Measurements from ENCODE around the gene ARHGEF7.

The ARHGEF7 gene

GRCh38 chr13:111131611-111132010, 16.5 kb downstream of the ARHGEF7 start:
- no peak for DNase-seq (ENCODE audit: extremely low read depth in 1 of 2, low read depth in 1 of 2)

DNA sequence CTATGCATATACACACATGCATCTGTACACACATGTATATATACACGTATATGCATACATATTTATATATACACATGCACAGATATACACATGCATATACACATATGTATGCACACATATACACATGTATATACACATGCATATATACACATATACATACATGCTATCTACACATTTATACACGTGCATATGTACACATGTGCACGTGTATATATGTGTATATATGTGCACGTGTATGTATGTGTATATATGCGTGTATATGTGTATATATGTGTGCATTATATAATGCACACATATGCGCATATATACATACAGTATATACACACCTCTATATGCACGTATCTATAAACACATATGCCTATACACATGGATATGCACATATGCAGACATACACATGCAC, 17.8 kb downstream of the ARHGEF7 start:
- no peak for DNase-seq (ENCODE audit: extremely low read depth in 1 of 2, low read depth in 1 of 2)

DNA sequence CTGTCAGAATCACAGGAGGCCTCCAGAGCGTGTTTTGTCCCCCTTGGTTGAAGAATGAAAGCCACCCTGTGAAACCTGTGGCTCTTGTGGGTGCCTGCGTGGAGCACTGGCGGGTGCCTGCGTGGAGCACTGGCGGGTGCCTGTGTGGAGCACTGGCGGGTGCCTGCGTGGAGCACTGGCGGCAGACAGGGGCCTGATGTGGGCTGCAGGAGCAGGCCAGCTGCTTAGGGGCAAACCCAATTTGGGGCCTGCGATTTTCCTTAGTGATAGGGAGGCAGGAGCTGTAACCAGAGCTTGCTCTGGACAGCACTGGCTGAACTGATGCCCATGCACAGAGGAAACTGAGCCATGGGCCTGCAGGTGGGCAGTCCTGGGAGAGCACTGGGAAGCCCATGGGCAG, 24.3 kb downstream of the ARHGEF7 start:
- no peak for DNase-seq (ENCODE audit: extremely low read depth in 1 of 2, low read depth in 1 of 2)

DNA sequence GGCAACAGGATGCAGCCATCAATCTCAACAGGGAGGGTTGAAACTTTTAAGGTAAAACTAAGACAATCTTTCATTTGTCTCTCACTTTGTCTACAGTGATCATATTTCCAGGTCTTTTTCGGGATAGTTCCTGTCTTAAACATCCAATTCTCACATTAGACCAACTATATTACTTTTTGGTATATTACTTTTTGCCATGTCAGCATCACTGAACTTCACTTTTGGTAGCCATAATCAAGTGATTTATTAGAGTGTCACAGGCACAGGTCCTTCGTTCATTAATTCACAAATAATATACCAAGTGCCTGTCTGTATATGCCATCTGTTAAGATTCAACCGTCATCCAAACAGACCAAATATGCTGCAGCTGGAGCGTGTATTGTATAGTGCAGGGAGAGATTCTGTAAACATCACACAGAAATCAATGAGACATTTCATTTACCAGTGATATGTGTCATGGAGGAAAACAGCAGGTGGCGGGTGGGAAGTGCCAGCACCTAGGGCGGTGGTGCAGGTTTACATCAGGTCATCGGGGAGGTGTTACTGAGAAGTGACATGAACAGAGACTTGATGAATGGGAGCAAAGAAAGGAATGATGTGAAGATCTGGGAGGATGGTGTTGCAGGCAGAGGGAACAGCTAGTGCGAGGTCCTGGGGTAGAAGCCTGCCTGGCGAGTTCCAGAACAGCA, 24.9 kb downstream of the ARHGEF7 start:
- no peak for DNase-seq (ENCODE audit: extremely low read depth in 1 of 2, low read depth in 1 of 2)

- DNase-seq (ENCODE audit: extremely low read depth in 1 of 2, low read depth in 1 of 2) = no peak
Observed at GRCh38 chr13:111140562-111141105, 25.5 kb downstream of the ARHGEF7 start.

DNA sequence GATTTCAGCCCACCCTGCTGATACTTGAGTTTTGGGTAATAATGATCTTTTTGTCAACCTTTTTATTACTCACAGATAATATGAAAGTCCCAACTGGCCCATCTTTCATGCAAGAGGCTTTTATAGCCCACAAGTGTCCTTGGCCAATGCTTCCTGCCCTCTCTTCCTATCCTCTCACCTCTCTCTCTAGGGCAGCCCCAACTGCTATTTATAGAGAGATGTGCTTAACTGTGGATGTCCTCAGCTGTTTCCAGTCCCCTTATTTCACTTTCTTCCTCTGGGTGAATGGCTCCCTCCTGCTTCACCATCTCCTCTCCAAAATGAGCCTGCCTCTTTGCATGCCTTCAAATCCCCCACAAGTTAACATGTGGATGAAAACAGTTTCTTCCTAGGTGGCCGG, 27.4 kb downstream of the ARHGEF7 start:
- DNase-seq (ENCODE audit: extremely low read depth in 1 of 2, low read depth in 1 of 2) = no peak

DNA sequence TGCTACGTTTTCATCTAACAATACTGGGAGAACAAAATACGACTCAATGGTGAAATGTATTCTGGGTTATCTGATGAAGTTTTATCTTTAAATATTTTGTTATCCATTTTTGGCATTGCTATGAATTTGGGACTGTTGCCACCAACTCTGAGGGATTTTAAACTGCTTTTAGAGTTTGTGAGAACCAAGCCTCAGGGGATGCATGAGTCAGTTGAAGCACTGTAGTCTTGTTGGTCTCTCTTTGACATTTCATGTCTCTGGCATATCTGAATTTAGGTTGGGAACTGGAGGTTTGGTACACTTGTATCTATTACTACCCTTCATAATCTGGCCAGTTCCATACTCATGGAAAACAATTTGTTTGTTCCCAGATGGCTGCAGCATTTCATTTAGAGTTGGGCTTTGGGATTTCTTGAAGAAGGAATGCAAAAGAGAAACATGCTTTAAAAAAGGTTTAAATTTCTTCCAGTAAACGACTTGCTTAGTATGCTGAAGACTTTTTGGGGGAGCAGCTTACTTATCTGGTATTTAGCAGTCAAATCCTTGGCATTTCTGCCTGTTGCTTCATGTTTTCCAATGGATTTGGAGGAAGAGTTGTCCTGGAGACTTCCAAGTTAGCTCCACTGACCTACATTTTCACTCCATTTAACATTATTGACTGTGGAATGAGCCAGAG, 28.9 kb downstream of the ARHGEF7 start:
- no peak for DNase-seq (ENCODE audit: extremely low read depth in 1 of 2, low read depth in 1 of 2)

DNA sequence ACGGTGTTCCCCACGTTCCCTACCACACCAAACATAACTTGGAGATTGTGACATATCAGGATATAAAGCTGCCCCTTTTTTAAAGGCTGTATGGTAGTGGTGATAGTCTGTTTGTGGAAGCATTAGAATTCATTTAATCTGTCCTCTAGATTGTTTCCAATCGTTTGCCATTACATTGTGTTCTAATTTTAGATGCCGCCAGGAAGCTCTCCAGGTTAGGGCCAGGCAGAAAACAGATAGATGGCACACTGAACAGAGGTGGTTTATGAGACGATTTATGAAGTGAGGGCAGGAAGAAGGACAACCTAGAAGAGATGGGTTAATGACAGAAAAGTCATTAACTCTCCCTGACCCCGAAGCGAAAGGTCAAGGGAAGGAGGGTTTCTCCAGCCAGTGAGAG, 30.0 kb downstream of the ARHGEF7 start:
- DNase-seq (ENCODE audit: extremely low read depth in 1 of 2, low read depth in 1 of 2) = no peak

DNA sequence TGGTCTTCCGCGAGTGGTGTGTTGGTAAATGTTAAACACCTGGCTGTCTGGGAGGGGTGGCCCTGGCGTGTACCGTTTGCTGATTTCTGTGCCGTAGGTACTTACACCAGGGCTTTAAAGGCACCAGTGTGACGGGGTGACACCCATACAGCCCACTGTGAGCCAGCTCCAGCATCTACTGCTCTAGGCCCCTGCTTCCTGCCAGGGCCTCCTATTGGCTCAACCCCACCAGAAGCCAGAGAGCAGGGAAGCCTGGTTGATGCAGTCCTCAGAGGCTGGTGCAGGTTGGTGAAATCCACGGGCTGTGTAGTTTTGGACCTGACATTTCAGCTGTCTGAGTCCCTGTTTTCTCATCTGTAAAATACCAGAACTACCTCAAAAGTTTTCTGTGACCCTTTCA, 30.4 kb downstream of the ARHGEF7 start:
- no peak for DNase-seq (ENCODE audit: extremely low read depth in 1 of 2, low read depth in 1 of 2)

DNA sequence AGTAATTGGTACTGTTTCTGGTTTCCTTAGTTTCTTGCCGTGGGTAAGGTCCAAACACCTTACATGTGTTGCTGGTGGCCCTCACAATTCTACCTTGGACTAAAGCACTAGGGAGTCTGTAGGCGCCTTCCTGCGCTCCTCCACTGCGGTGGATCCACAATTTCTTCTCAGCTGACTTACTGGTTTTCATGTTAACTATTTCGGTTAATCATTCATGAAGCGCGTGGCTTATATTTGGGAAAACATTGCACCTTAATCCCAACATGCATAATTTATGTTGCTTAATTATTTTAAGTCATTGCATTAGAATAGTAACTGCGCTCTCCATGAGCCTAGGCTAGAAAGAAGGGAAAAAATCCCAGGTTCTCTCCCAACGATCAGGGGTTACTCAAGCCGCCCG, 37.7 kb downstream of the ARHGEF7 start:
- no peak for DNase-seq (ENCODE audit: extremely low read depth in 1 of 2, low read depth in 1 of 2)

DNA sequence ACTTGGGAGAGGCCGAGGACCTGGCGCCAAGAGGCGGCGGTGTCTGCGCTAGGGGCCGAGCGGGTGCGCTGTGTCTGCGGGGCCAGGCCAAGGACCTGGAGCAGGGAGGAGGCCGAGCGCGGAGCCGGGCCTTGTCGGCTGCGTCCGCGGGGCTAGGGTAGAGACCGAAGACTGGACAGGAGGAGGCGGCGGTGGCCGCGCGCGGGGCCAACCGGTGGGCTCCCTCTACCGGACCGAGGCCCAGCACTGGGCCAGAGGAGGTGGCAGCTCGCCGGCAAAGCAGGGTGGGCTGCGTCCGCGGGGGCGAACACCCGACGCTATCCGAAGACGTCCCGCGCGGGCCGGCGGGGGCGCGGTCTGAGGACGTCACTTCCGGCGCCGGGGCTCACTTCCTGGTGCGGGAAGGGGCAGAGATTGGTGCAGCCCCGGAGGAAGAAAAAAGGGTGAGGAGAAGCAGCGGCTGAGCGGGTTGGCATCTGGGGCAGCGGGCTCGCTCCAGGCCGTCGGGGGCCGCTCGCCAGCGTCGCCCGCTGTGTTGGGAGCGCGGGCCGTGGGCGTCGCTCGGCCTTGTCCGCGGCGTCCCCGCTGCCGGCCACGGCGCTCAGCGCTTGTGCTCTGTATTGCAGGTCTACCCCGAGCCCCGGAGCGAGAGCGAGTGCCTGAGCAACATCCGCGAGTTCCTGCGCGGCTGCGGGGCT, 38.3 kb downstream of the ARHGEF7 start:
- DNase-seq (ENCODE audit: extremely low read depth in 1 of 2, low read depth in 1 of 2) = peak; percentile 87 to 89

GRCh38 chr13:111153977-111154332, 38.8 kb downstream of the ARHGEF7 start:
- DNase-seq (ENCODE audit: extremely low read depth in 1 of 2, low read depth in 1 of 2) = peak in 1 of 2 donors; percentile 27

DNA sequence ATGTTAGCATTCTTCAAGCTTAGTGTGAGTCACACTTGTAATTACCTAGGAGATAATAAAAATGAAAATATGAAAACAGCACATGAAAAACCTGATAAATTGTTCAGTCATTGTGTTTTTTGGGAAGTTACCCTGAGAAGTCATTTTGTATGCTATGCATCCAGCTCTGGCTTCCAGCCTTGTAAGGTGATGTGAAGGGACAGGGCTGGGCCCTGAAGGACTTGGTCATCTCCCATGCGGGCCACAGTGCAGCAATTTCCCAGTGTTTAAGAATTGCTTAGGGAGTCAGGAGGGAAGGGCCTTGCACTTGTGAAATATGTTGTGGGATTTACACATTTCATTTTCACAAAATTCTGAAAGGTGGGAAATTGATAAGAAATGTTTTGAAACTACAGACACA, 41.3 kb downstream of the ARHGEF7 start:
- no peak for DNase-seq (ENCODE audit: extremely low read depth in 1 of 2, low read depth in 1 of 2)

DNA sequence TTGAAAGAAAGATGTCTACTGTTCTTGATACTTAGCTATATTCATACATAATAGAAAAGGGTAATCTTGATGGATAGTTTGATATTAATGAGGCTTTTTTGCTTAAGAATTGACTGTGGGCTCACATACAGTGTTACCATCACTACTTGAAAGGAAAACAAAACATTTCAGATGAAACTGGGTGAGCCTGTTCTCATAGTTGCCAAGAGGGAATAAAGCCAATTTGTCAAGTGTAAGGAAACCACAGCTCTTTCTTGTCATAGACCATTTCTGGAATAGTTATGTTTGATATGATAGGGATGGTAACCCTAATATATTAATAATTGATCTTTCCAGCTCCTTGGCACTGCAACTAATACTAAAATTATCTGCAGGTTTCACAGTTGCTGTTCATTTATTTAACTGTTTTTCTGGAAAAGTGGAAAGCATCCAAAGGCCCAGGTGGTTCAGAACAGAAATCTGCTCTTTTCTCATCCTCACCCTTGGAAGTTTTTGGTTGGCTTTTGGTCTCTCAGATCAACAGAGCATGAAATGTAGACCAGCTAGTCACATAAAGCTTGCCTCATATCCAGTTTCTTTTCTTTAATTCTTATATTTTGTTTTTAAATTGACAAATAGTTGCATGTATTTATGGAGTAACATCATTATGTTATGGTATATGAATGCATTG, 43.2 kb downstream of the ARHGEF7 start:
- no peak for DNase-seq (ENCODE audit: extremely low read depth in 1 of 2, low read depth in 1 of 2)

GRCh38 chr13:111159362-111160320, 44.5 kb downstream of the ARHGEF7 start:
- no peak for DNase-seq (ENCODE audit: extremely low read depth in 1 of 2, low read depth in 1 of 2)

DNA sequence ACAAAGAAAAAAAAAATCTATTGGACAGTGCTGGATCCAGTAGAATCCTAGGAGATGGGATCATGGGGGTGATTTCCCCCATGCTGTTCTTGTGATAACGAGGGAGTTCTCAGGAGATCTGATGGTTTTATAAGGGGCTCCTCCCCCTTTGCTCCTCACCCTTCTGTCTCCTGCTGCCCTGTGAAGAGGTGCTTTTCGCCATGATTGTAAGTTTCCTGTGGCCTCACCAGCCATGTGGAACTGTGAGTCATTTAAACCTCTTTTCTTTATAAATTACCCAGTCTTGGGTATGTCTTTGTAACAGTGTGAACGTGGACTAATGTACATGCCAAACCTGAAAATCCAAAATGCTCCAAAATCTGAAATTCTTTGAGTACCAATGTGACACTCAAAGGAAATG, 45.5 kb downstream of the ARHGEF7 start:
- DNase-seq (ENCODE audit: extremely low read depth in 1 of 2, low read depth in 1 of 2) = no peak

DNA sequence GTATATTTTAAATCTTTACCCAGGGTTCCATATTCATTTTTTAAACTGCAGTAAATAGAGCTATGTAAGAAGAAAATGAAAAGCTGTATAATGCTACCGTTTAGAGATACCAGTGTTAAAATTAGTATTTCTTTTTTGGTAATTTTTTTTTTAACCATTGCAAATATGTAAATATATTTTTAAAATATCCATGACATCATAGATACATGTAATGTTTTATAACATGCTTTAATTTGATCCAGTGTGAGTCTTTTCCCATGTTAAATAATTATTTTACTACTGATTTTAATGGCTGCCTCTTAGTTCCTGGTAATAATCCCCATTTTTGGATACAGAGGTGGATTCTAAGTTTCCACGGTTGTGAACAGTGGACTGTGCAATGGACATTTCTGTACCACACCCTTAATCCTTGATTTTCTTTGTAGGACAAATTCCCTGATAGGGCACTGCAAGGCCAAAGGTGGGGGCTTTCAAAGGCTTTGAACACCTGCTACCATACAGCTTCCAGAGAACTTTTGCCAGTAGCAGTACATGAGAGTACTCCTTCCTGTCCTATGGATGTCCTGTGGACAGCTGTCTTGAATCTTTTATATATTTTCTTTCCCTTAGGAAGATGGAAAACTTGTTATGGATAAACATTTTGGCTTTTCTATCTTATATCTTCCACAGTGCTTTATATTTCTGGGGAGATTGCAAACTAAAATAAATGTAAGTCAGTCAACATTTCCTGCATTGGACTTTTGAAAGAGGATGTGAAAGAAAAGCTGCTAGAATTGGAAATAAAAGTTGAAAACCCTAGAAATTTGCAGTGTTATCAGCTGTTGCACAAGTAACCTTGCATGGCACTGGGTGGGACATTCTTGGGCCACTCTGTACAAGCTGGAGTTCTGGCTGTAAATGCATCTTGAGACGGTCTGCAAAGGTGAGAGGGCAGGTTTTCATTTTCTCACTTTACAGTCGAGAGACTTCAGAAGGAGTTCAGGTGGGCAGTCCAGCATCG, 46.8 kb downstream of the ARHGEF7 start:
- DNase-seq (ENCODE audit: extremely low read depth in 1 of 2, low read depth in 1 of 2) = no peak

GRCh38 chr13:111165241-111166010, 50.3 kb downstream of the ARHGEF7 start:
- DNase-seq (ENCODE audit: extremely low read depth in 1 of 2, low read depth in 1 of 2) = no peak

Data from stimulated activated CD8-positive, alpha-beta memory T cell treated with anti-CD3 and anti-CD28 coated beads, Interleukin-7, amount 100 ng/mL, for 48 hours (primary cell).